Activated CD8-positive, alpha-beta T cell treated with anti-CD3 and anti-CD28 coated beads for 36 hours (primary cell): ENCODE measurements around the gene LILRB3. TPM values are rescaled to one million over a fixed set of nuclear protein-coding genes. Genes with fewer than 3 reads are reported as not detected.

Experiments used
- ATAC-seq: fragments of 200-7000 bp; cut with Tn5 transposase; one replicate; pipeline ENCODE4 v1.10.0; 2021; ENCODE audit warnings: mild to moderate bottlenecking, moderate library complexity
- CTCF ChIA-PET: fragments of 350-600 bp; sonication (Branson Sonifier 250); formaldehyde crosslinking; loops from one replicate; lab custom pipeline; 2021; ENCODE audit warnings: antibody characterized with exemption; lab: Charles Lee
- POLR2A ChIA-PET: fragments of 350-600 bp; sonication (Branson Sonifier 250); formaldehyde crosslinking; loops from one replicate; lab custom pipeline; 2021; ENCODE audit warnings: antibody characterized with exemption; lab: Charles Lee
- DNase-seq: peaks from one replicate; pipeline ENCODE4 v3.0.0-alpha.2; 2020
- H3K27ac Mint-ChIP-seq: one replicate; pipeline ENCODE4 v1.8.0; 2021; ENCODE audit warnings: mild to moderate bottlenecking, mixed read lengths
- H3K27me3 Mint-ChIP-seq: one replicate; pipeline ENCODE4 v1.8.0; 2021; ENCODE audit warnings: mixed read lengths
- H3K36me3 Mint-ChIP-seq: one replicate; pipeline ENCODE4 v1.8.0; 2021; ENCODE audit warnings: low read depth, mixed read lengths
- H3K4me1 Mint-ChIP-seq: one replicate; pipeline ENCODE4 v1.8.0; 2021; ENCODE audit warnings: low read depth, mixed read lengths
- H3K4me3 Mint-ChIP-seq: one replicate; pipeline ENCODE4 v1.8.0; 2021; ENCODE audit warnings: mild to moderate bottlenecking, moderate library complexity, mixed read lengths
- H3K9me3 Mint-ChIP-seq: one replicate; pipeline ENCODE4 v1.8.0; 2021; ENCODE audit warnings: mixed read lengths
- intact Hi-C: fragments of 100-400 bp; cut with micrococcal nuclease; formaldehyde crosslinking; loops from one replicate; pipeline ENCODE4 v1.10.0; 2022
- total RNA-seq, 2 experiments: library from RNA; stranded (reverse); gene quantifications; one replicate each; pipeline ENCODE4 v1.2.3, GENCODE V29; 2021
- TF ChIP-seq, protein P1 (sequence below): fragments of 200-600 bp; IDR thresholded peaks from one replicate; pipeline ENCODE4 v1.8.0; 2022; ENCODE audit warnings: antibody characterized with exemption, mild to moderate bottlenecking

Gene LILRB3
- total RNA-seq, 2 experiments from 2014 or later = not detected

DNA sequence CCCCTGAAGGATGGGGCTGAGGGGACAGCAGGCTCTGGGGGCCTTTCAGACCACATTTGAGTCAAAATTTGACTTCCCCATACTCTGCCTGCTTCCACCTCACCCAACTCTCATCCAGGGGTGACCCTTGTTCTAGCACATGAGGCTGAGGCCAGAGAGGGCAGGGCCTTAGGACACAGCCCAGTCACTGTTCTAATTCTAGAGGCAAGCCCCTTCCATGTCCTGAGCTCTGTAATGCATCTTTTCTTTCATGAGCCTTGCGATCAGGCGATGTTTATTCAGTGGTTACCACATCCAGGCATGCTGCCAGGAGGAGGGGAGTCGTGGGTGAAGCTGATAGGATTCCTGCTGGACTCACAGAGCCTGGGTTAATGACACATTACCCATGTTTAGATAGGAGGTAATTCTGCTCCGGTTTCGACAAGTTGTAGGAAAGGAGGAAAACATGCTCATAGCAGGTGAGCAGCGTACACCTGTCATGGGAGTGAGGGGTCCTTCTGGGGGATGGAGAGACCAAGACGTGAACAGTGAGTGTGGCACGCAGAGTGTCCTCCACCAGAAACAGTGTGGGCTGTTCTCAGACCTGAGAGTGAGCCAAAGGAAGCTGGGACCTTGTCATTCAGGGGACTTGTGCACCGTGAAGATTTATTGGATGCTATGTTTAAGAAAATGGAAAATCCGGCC lies 12.9 kb downstream of the LILRB3 start:
- Mint-ChIP-seq H3K4me1 (peaks cover 63% of the 10 kb centered on the region), H3K36me3 (peaks cover 60% of the 10 kb centered on the region), H3K4me3 (no peak overlapping the region), H3K27me3 (no peaks in the 10 kb centered on the region), H3K27ac (peak overlapping the region; percentile 49), H3K9me3 (peaks cover 1% of the 10 kb centered on the region)
- intact Hi-C loops = no loop called here
- POLR2A ChIA-PET = interaction anchor here (1.0 to 16.5 kb wide), 4 partner anchors 15 to 57 kb away, joined by 3 to 419 read pairs (median 4); partner anchors contain the start of genes MBOAT7, RPS9 and TSEN34
- CTCF ChIA-PET = interaction anchor here (1.1 to 1.6 kb wide), 2 partner anchors 21 to 42 kb away, joined by 5 to 6 read pairs; partner anchors contain the start of gene MBOAT7
- DNase-seq = peak; percentile 52
- TF ChIP-seq, protein P1, sequence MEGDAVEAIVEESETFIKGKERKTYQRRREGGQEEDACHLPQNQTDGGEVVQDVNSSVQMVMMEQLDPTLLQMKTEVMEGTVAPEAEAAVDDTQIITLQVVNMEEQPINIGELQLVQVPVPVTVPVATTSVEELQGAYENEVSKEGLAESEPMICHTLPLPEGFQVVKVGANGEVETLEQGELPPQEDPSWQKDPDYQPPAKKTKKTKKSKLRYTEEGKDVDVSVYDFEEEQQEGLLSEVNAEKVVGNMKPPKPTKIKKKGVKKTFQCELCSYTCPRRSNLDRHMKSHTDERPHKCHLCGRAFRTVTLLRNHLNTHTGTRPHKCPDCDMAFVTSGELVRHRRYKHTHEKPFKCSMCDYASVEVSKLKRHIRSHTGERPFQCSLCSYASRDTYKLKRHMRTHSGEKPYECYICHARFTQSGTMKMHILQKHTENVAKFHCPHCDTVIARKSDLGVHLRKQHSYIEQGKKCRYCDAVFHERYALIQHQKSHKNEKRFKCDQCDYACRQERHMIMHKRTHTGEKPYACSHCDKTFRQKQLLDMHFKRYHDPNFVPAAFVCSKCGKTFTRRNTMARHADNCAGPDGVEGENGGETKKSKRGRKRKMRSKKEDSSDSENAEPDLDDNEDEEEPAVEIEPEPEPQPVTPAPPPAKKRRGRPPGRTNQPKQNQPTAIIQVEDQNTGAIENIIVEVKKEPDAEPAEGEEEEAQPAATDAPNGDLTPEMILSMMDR = no peak
- no peak for ATAC-seq

DNA sequence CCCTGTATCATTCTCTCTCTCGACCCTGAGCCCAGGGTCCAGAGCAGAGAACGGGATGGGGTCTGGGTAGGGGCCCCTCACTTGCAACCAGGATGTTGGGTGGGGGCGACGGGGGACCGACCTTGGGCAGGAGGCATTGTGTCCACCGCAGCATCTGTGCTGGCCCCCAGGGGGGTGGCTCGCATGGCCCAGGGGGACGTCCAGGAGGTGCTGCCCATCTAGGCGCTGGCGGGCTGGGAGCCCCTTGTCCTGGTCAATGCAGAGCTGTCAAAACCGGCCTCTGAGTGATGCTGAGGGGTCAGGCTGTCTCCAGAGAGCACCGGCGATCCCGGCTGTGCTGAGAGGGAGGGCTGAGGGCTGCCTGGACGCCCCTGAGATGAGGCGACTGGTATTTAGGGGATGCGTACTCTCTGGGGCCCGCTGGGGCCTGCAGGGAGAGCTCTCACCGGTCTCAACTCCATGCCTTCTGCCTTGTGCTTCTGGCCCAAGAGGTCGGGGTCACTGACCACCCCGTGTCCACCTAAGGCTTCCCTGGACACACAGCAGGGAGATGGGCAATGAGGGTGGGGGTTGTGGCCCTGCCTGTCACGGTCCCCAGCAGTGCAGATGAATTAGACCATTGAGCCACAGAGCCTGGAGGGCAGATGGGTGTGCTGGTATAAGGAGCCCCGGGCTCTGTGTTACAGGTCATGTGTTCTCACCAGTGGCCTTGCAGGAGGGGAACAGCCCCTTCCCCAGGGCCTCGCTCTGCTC lies 13.6 kb downstream of the LILRB3 start:
- ChIA-PET CTCF (interaction anchor here (0.6 to 0.7 kb wide), 2 partner anchors 22 to 182 kb away, joined by 3 read pairs; no protein-coding TSS in a partner anchor), POLR2A (interaction anchor here (1.0 to 16.5 kb wide), 3 partner anchors 15 to 58 kb away, joined by 3 to 419 read pairs (median 4); partner anchors contain the start of genes MBOAT7, RPS9 and TSEN34)
- TF ChIP-seq, protein P1 = no peak
- peaks cover 65% of the 10 kb centered on the region for H3K36me3 Mint-ChIP-seq
- DNase-seq (peak; percentile 23), ATAC-seq (no peak)
- H3K27ac Mint-ChIP-seq = peak overlapping the region; percentile 23
- H3K27me3 Mint-ChIP-seq = no peaks in the 10 kb centered on the region
- peaks cover 1% of the 10 kb centered on the region for H3K9me3 Mint-ChIP-seq
- peaks cover 70% of the 10 kb centered on the region for H3K4me1 Mint-ChIP-seq
- H3K4me3 Mint-ChIP-seq = no peak overlapping the region
- intact Hi-C loops = no loop called here

DNA sequence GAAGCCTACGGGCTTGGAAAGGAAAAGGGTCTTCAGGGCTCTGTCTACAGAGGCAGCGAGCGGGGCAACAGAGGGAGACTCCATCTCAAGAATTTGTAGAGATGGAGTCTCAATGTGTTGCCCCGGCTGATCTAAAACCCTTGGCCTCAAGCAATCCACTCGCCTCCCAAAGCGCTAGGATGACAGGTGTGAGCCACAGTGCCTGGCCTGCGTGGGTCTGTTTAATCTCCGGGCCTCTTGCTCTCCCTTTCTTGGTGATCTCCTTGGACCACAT lies 14.1 kb downstream of the LILRB3 start:
- Mint-ChIP-seq H3K36me3 (peaks cover 68% of the 10 kb centered on the region), H3K27me3 (no peaks in the 10 kb centered on the region), H3K4me1 (peaks cover 75% of the 10 kb centered on the region), H3K27ac (peak overlapping the region; percentile 85), H3K9me3 (no peaks in the 10 kb centered on the region), H3K4me3 (peak overlapping the region; percentile 12)
- CTCF ChIA-PET = interaction anchor here (0.6 to 0.9 kb wide), 3 partner anchors 19 to 182 kb away, joined by 3 read pairs; partner anchors contain the start of gene MBOAT7
- POLR2A ChIA-PET = interaction anchor here (0.6 to 16.5 kb wide), 7 partner anchors 14 to 208 kb away, joined by 3 to 419 read pairs (median 4); partner anchors contain the start of genes LENG1, MBOAT7, PRPF31 and RPS9
- ATAC-seq = no peak
- peak; percentile 26 for DNase-seq
- intact Hi-C loops = no loop called here
- TF ChIP-seq, protein P1 = no peak

DNA sequence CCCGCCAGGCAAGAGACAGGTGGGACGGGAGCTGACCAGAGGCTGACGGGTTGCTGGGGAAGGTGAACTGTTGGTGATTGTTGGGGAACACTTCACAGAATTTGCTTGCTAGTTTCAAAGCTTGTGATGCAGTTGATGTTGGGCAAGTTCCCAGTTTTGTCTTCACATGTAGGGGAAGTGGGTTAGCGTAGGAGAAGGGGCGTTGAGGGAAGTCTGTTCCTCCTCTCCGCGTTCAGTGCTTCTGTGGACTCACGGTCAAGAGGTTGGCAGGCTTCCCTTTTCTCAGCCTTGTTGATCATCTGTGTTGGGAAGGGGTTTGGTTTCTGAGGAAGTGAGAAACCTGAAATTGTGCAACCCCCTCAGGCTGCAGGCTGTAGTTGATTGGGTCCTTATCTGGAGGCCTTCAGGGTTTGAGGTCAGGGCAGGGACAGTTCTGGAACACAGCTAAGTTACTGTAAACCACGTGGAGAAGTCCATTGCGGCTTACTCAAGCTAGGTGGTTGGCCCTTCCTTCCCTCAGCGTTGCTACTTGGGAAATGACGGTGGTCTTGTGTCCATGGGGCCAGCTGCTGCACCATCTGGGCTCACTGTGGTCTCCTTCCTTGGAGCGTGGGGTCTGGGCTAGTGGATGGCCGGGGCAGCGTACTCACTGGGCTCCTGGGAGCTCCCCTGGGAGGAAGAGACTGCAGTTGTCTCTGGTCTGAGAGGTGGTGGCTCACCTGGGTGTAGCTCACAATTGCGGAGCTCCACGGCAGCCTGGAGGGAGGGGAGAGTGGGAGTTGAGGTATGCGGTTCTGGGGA lies 14.6 kb downstream of the LILRB3 start:
- Mint-ChIP-seq H3K27ac (peak overlapping the region; percentile 85), H3K36me3 (peaks cover 72% of the 10 kb centered on the region), H3K27me3 (no peaks in the 10 kb centered on the region), H3K4me1 (peaks cover 81% of the 10 kb centered on the region), H3K9me3 (no peaks in the 10 kb centered on the region), H3K4me3 (peak overlapping the region; percentile 14)
- ATAC-seq = peak; percentile 6
- CTCF ChIA-PET = interaction anchor here (0.6 to 1.1 kb wide), 4 partner anchors 19 to 183 kb away, joined by 3 to 4 read pairs (median 3); partner anchors contain the start of gene MBOAT7
- peak; percentile 63 for DNase-seq
- intact Hi-C loops = no loop called here
- POLR2A ChIA-PET = interaction anchor here (0.6 to 16.5 kb wide), 8 partner anchors 14 to 208 kb away, joined by 3 to 419 read pairs (median 4); partner anchors contain the start of genes LENG1, MBOAT7, PRPF31 and RPS9
- TF ChIP-seq, protein P1 = no peak
